ENCODE measurements around the gene MBNL1.
A peak's percentile ranks its signal among the peaks of the same experiment; 100 is the strongest.

The MBNL1 gene

GRCh38 chr3:152508705-152509104, 240.0 kb downstream of the MBNL1 start:
- peak; percentile 14 for DNase-seq
- no peaks in the 10 kb centered on the region for H3F3A ChIP-seq (ENCODE audit: insufficient read depth, low read length)
- H3K4me2 ChIP-seq (ENCODE audit: low read depth, low read length), result no peak overlapping the region
- H3K27me3 ChIP-seq (replicated peaks; ENCODE audit: insufficient read depth, low read length), result no peaks in the 10 kb centered on the region
- no peak overlapping the region for H3K4me3 ChIP-seq (ENCODE audit: low read length)
- H3K4me1 ChIP-seq (ENCODE audit: low read length), result no peaks in the 10 kb centered on the region
- no peaks in the 10 kb centered on the region for H3K9me2 ChIP-seq (replicated peaks; ENCODE audit: insufficient read depth, low read length)
- TF ChIP-seq CTCF (IDR thresholded peaks at IDR 0.05; ENCODE audit: low read length) (peak; percentile 36), EZH2phosphoT487 (IDR thresholded peaks at IDR 0.05; ENCODE audit: low read length) (no peak)
- no peak overlapping the region for H3K9ac ChIP-seq (ENCODE audit: low read length)
- H3K79me2 ChIP-seq (ENCODE audit: low read length), result no peaks in the 10 kb centered on the region
- H3K9me3 ChIP-seq (replicated peaks; ENCODE audit: insufficient read depth, low read length), result no peaks in the 10 kb centered on the region
- H3K27ac ChIP-seq (ENCODE audit: low read length), result no peak overlapping the region
- no peaks in the 10 kb centered on the region for H3K36me3 ChIP-seq (replicated peaks; ENCODE audit: insufficient read depth, low read length)
- H4K20me1 ChIP-seq (ENCODE audit: insufficient read depth, low read length), result no peaks in the 10 kb centered on the region
- no peak overlapping the region for H2AFZ ChIP-seq (ENCODE audit: low read length)

GRCh38 chr3:152511904-152512303, 243.2 kb downstream of the MBNL1 start:
- no peak overlapping the region for H3K27ac ChIP-seq (ENCODE audit: low read length)
- no peaks in the 10 kb centered on the region for H4K20me1 ChIP-seq (ENCODE audit: insufficient read depth, low read length)
- H3F3A ChIP-seq (ENCODE audit: insufficient read depth, low read length), result no peaks in the 10 kb centered on the region
- no peaks in the 10 kb centered on the region for H3K36me3 ChIP-seq (replicated peaks; ENCODE audit: insufficient read depth, low read length)
- no peak for DNase-seq
- no peaks in the 10 kb centered on the region for H3K27me3 ChIP-seq (replicated peaks; ENCODE audit: insufficient read depth, low read length)
- TF ChIP-seq CTCF (IDR thresholded peaks at IDR 0.05; ENCODE audit: low read length), result no peak
- no peak for TF ChIP-seq EZH2 (optimal IDR thresholded peaks at IDR 0.05; ENCODE audit: low read depth, low read length)
- no peak for TF ChIP-seq EZH2phosphoT487 (IDR thresholded peaks at IDR 0.05; ENCODE audit: low read length)
- H3K9me3 ChIP-seq (replicated peaks; ENCODE audit: insufficient read depth, low read length), result no peaks in the 10 kb centered on the region
- H2AFZ ChIP-seq (ENCODE audit: low read length), result no peak overlapping the region
- no peaks in the 10 kb centered on the region for H3K4me1 ChIP-seq (ENCODE audit: low read length)
- no peaks in the 10 kb centered on the region for H3K9me2 ChIP-seq (replicated peaks; ENCODE audit: insufficient read depth, low read length)
- H3K4me3 ChIP-seq (ENCODE audit: low read length), result no peak overlapping the region
- no peaks in the 10 kb centered on the region for H3K79me2 ChIP-seq (ENCODE audit: low read length)
- no peak overlapping the region for H3K4me2 ChIP-seq (ENCODE audit: low read depth, low read length)
- no peak overlapping the region for H3K9ac ChIP-seq (ENCODE audit: low read length)

- Histone ChIP-seq H3K9me2 (replicated peaks; ENCODE audit: insufficient read depth, low read length) (no peaks in the 10 kb centered on the region), H3K9ac (ENCODE audit: low read length) (no peak overlapping the region), H4K20me1 (ENCODE audit: insufficient read depth, low read length) (no peaks in the 10 kb centered on the region), H3K27ac (ENCODE audit: low read length) (no peak overlapping the region), H3K4me2 (ENCODE audit: low read depth, low read length) (no peak overlapping the region), H3K4me1 (ENCODE audit: low read length) (no peaks in the 10 kb centered on the region), H3K36me3 (replicated peaks; ENCODE audit: insufficient read depth, low read length) (no peaks in the 10 kb centered on the region), H3F3A (ENCODE audit: insufficient read depth, low read length) (no peaks in the 10 kb centered on the region), H3K27me3 (replicated peaks; ENCODE audit: insufficient read depth, low read length) (no peaks in the 10 kb centered on the region), H3K79me2 (ENCODE audit: low read length) (no peaks in the 10 kb centered on the region), H3K9me3 (replicated peaks; ENCODE audit: insufficient read depth, low read length) (no peaks in the 10 kb centered on the region), H2AFZ (ENCODE audit: low read length) (no peak overlapping the region), H3K4me3 (ENCODE audit: low read length) (no peak overlapping the region)
- DNase-seq, result no peak
- no peak for TF ChIP-seq CTCF (IDR thresholded peaks at IDR 0.05; ENCODE audit: low read length)
Measured at GRCh38 chr3:152513301-152513960, 244.7 kb downstream of the MBNL1 start.
